GM18498 (cell line): Measurements from ENCODE around the gene VWA3A.
"Not testable (repeated sequence)": the region's sequence is repeated elsewhere in the genome, so short reads cannot be mapped to it uniquely, and the experiment has no call there.

Source experiments
- ATAC-seq: cut with Tn5 transposase; IDR thresholded peaks from one replicate; pipeline ENCODE4 v1.9.1; 2021; ENCODE audit warnings: mild to moderate bottlenecking, moderate library complexity; ENCODE audit not compliant: unreplicated experiment

VWA3A gene

DNA sequence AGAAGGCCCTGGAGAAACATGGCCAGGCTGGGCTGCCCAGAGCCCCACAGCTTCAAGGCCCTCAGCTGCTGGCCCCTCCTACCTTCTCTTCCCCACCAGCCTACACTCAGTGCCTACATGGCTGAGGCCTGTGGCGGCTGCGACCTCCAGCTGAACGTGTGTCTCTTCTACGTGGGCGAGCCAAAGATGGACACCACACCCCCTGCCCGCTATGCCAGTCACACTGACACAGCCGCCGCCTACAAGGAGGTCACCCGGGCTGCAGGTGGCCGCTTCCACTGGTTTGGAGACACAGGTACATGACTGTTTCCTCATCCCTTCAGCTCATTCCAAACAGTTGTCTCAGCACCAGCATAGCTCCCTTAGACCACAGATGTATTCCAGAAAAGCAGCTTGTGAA lies 40.5 kb downstream of the VWA3A start:
- no peak for ATAC-seq

- ATAC-seq = no peak
These were observed 46.1 kb downstream of the VWA3A start for GRCh38 chr16:22138482-22138881.

DNA sequence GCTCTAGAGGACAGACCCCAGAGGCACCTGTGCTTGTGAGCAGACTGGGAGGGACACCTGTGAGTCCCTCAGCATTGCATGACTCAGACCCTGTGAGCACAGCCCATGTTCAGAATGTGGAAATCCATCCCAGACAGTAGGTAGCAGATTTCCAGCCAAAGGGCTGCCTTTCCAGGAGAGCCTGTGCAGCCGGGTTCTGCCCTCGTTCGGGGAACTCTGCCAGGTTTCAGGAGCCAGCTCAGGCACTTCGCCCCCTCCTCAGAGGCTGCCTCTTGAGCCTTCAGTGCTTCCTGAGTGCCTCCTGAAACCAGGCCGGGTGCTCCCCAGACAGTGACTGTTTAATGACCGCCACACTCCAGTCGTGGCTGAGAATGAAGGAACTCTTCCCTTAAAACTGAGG lies 46.7 kb downstream of the VWA3A start:
- ATAC-seq = no peak

DNA sequence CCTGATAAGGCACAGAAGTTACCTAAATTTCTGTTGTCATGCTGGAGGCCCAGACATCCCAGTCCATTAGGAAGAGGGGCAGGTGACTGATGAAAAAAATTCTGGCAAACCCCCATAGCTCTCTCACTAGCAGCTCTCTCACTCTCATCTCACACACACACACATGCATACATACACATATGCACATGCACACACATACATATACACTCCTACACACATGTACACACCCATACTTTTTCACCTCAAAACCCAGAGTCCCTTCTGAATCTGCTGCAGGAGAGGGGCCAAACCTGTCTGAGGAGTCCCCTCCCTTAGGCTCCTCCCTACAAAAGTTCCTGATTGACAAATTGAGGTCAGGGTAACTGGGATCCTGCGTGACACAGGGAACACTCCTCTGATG lies 47.4 kb downstream of the VWA3A start:
- no peak for ATAC-seq

GRCh38 chr16:22141767-22142166 lies 49.4 kb downstream of the VWA3A start:
- ATAC-seq = no peak

DNA sequence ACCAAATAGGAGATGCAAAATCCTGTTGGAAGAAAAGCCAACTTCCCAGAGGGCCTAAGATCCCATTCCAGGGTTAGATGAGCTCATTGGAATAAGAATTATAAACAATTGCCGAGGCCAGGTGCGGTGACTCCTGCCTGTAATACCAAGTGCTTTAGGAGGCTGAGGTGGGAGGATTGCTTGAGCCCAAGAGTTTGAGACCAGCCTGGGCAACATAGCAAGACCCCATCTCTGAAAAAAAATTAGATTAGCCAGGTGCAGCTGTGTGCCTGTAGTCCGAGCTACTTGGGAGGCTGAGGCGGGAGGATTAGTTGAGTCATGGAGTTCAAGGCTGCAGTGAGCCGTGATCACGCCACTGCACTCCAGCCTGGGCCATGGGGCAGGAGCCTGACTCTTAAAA lies 52.2 kb downstream of the VWA3A start:
- ATAC-seq = no peak

- ATAC-seq = no peak
These were observed 55.5 kb downstream of the VWA3A start for GRCh38 chr16:22147853-22148252.

- no peak for ATAC-seq
These were observed 59.1 kb downstream of the VWA3A start for GRCh38 chr16:22151246-22151998.

GRCh38 chr16:22152316-22152715 lies 60.0 kb downstream of the VWA3A start:
- no peak for ATAC-seq

DNA sequence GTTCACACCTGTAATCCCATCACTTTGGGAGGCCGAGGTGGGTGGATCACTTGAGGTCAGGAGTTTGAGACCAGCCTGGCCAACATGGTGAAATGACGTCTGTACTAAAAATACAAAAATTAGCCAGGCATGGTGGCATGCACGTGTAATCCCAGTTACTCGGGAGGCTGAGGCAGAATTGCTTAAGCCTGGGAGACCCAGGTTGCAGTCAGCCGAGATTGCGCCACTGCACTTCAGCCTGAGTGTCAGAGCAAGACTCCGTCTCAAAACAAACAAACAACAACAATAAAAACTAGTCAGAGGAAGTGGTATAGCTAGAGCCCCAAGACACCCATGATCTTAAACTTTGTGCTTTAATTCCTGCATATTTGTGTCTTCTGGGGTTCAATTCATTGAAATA lies 60.7 kb downstream of the VWA3A start:
- not testable (repeated sequence) for ATAC-seq

- no peak for ATAC-seq
These were observed 69.1 kb downstream of the VWA3A start for GRCh38 chr16:22161401-22161800.

GRCh38 chr16:22161999-22162655 lies 69.8 kb downstream of the VWA3A start, which contains the start of gene SDR42E2:
Gene SDR42E2, plus strand, starts transcription at chr16:22162506. Its CDS starts 3,077 bp downstream, at chr16:22165583.
- ATAC-seq = no peak

- ATAC-seq = no peak
These were observed 70.3 kb downstream of the VWA3A start for GRCh38 chr16:22162656-22163009.

GRCh38 chr16:22163806-22164205 lies 71.5 kb downstream of the VWA3A start:
- no peak for ATAC-seq

GRCh38 chr16:22164482-22164881 lies 72.1 kb downstream of the VWA3A start:
- ATAC-seq = no peak

- no peak for ATAC-seq
These were observed 73.4 kb downstream of the VWA3A start for GRCh38 chr16:22165508-22166285.

- ATAC-seq = no peak
These were observed 79.6 kb downstream of the VWA3A start for GRCh38 chr16:22171953-22172352.

DNA sequence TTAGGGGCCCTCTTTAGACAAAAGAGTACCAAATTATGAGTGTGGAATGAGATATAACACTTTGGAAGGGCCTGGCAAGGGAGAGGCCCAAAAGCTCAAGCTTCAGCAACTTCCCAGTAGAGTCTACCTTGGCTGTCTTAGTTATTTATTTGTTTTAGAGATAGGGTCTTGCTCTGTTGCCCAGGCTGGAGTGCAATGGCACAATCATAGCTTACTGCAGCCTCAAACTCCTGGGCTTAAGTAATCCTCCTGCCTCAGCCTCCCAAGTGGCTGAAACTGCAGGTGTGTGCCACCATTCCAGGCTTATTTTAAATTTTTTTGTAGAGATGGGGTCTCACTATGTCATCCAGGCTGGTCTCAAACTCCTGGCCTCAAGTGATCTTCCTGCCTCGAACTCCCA lies 80.3 kb downstream of the VWA3A start:
- not testable (repeated sequence) for ATAC-seq

DNA sequence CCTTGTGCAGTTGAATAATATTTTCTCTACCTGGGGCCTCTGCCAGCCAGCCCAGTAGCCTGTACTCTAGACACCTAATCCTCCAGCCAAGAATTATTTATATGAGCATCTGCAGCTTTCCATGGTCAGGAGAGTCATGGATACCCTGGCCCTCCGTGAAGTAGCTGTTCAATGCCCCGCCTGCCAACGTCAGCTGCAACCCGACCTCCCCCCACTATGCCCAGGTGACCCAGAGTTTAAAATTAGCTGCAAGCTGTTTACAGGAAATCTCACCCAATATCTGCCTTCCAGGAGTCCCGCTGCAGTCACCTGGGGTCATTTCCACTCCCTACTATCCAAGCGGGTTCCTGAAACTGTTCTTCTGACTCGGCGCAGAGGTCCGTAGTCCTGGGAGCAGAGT lies 82.3 kb downstream of the VWA3A start:
- ATAC-seq = no peak

- no peak for ATAC-seq
These were observed 85.9 kb downstream of the VWA3A start for GRCh38 chr16:22177968-22178930.

DNA sequence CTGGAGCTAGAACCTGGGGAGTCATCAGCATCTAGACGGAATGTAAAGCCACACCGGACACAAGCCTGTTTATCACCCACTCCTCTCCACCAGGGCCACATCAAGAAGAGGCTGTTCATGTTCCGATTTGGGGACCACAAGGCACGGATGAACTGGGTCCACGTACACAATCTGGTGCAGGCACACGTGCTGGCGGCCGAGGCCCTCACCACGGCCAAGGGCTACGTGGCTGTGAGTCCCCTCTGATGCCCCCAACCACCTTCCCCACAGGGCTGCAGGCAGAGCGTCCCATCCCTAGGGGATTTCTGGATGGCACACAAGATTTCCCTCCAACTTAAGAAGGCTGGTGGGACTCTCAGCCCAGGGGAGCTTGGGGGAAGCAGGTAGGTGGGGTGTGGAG lies 89.1 kb downstream of the VWA3A start:
- no peak for ATAC-seq
